Ishikawa (cell line): ENCODE measurements around the gene ADNP2.

Source experiments
- CEBPB ChIP-seq: IDR thresholded peaks from 2 replicates; pipeline ENCODE4 v1.6.1; 2012
- CREB1 ChIP-seq: IDR thresholded peaks from 2 replicates; pipeline ENCODE4 v1.6.1; 2012; ENCODE audit warnings: low read depth
- EGR1 ChIP-seq: IDR thresholded peaks from 2 replicates; pipeline ENCODE4 v1.6.1; 2012
- EP300 ChIP-seq: IDR thresholded peaks from 2 replicates; pipeline ENCODE4 v1.6.1; 2012; ENCODE audit warnings: borderline replicate concordance
- FOXM1 ChIP-seq: IDR thresholded peaks from 2 replicates; pipeline ENCODE4 v1.6.1; 2012; ENCODE audit warnings: low read depth, borderline replicate concordance
- NFIC ChIP-seq: IDR thresholded peaks from 2 replicates; pipeline ENCODE4 v1.6.1; 2012
- RAD21 ChIP-seq: IDR thresholded peaks from 2 replicates; pipeline ENCODE4 v1.6.1; 2012; ENCODE audit warnings: low read depth
- TAF1 ChIP-seq: IDR thresholded peaks from 2 replicates; pipeline ENCODE4 v1.6.1; 2012; ENCODE audit warnings: low read depth, mild to moderate bottlenecking
- TCF12 ChIP-seq: IDR thresholded peaks from 2 replicates; pipeline ENCODE4 v1.6.1; 2012; ENCODE audit warnings: low read depth
- TEAD4 ChIP-seq: IDR thresholded peaks from 2 replicates; pipeline ENCODE4 v1.6.1; 2012
- YY1 ChIP-seq: IDR thresholded peaks from 2 replicates; pipeline ENCODE4 v1.6.1; 2012; ENCODE audit warnings: low read depth
- ZBTB7A ChIP-seq: IDR thresholded peaks from 2 replicates; pipeline ENCODE4 v1.6.1; 2012; ENCODE audit warnings: low read depth
- TF ChIP-seq, protein P1 (sequence below): IDR thresholded peaks from 2 replicates; pipeline ENCODE4 v1.6.1; 2012; ENCODE audit warnings: low read depth, mild to moderate bottlenecking
- TF ChIP-seq, protein P2 (sequence below): IDR thresholded peaks from 2 replicates; pipeline ENCODE4 v1.6.1; 2012
- TF ChIP-seq, protein P3 (sequence below): IDR thresholded peaks from 2 replicates; pipeline ENCODE4 v1.6.1; 2012

ADNP2 gene

DNA sequence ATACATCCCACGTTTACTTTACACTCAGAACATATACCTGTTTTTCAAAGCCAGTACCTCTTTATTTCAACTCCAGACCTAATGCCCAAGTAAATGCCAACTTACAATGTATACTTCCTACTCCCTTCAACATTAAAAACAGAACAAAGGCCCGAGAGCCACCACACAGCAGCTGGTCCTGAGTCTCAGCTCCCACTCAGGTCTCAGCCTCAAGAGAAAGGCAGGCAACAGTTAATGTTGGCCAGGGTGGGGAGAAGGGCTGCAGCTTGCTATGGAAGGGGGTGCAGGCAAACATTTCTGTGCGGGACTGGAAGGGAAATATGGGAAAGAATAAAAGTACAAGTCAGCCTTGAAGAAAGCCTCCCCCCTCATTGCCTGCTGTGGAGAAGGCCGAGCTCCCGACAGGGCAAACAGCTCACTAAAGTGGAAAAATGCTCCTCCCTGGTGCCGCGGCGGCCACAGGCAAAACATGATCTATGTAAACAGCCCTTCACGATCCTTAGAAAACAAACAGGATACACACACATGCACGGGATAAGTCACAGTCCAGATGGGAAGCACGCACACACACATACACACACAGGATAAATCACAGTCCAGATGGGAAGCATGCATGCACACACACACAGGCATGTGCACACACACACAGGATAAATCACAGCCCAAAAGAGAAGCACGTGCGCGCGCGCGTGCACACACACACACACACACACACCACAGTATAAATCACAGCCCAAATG is 67.4 kb downstream of the ADNP2 start:
- TF ChIP-seq, protein P1, sequence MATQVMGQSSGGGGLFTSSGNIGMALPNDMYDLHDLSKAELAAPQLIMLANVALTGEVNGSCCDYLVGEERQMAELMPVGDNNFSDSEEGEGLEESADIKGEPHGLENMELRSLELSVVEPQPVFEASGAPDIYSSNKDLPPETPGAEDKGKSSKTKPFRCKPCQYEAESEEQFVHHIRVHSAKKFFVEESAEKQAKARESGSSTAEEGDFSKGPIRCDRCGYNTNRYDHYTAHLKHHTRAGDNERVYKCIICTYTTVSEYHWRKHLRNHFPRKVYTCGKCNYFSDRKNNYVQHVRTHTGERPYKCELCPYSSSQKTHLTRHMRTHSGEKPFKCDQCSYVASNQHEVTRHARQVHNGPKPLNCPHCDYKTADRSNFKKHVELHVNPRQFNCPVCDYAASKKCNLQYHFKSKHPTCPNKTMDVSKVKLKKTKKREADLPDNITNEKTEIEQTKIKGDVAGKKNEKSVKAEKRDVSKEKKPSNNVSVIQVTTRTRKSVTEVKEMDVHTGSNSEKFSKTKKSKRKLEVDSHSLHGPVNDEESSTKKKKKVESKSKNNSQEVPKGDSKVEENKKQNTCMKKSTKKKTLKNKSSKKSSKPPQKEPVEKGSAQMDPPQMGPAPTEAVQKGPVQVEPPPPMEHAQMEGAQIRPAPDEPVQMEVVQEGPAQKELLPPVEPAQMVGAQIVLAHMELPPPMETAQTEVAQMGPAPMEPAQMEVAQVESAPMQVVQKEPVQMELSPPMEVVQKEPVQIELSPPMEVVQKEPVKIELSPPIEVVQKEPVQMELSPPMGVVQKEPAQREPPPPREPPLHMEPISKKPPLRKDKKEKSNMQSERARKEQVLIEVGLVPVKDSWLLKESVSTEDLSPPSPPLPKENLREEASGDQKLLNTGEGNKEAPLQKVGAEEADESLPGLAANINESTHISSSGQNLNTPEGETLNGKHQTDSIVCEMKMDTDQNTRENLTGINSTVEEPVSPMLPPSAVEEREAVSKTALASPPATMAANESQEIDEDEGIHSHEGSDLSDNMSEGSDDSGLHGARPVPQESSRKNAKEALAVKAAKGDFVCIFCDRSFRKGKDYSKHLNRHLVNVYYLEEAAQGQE: no peak
- TF ChIP-seq, protein P2, sequence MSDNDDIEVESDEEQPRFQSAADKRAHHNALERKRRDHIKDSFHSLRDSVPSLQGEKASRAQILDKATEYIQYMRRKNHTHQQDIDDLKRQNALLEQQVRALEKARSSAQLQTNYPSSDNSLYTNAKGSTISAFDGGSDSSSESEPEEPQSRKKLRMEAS: no peak
- TF ChIP-seq YY1: no peak
- TF ChIP-seq RAD21: no peak
- TF ChIP-seq FOXM1: no peak
- TF ChIP-seq EGR1: no peak

DNA sequence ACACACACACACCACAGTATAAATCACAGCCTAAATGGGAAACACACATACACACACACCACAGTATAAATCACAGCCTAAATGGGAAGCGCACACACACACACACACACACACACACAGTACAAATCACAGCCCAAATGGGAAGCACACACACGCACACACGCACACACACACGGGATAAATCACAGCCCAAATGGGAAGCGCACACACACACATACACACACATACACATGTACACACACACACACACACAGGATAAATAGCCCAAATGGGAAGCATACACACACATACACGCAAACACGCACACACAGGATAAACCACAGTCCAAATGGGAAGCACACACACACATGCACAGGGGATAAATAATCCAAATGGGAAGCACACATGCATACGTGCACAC is 68.1 kb downstream of the ADNP2 start:
- TF ChIP-seq CREB1 (no peak), RAD21 (no peak), TEAD4 (no peak), CEBPB (no peak), NFIC (no peak), ZBTB7A (no peak), YY1 (no peak), TAF1 (no peak), EGR1 (no peak), EP300 (no peak), FOXM1 (no peak), TCF12 (no peak)
- TF ChIP-seq, protein P2: no peak
- TF ChIP-seq, protein P3, sequence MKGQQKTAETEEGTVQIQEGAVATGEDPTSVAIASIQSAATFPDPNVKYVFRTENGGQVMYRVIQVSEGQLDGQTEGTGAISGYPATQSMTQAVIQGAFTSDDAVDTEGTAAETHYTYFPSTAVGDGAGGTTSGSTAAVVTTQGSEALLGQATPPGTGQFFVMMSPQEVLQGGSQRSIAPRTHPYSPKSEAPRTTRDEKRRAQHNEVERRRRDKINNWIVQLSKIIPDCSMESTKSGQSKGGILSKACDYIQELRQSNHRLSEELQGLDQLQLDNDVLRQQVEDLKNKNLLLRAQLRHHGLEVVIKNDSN: no peak
- TF ChIP-seq, protein P1: no peak

DNA sequence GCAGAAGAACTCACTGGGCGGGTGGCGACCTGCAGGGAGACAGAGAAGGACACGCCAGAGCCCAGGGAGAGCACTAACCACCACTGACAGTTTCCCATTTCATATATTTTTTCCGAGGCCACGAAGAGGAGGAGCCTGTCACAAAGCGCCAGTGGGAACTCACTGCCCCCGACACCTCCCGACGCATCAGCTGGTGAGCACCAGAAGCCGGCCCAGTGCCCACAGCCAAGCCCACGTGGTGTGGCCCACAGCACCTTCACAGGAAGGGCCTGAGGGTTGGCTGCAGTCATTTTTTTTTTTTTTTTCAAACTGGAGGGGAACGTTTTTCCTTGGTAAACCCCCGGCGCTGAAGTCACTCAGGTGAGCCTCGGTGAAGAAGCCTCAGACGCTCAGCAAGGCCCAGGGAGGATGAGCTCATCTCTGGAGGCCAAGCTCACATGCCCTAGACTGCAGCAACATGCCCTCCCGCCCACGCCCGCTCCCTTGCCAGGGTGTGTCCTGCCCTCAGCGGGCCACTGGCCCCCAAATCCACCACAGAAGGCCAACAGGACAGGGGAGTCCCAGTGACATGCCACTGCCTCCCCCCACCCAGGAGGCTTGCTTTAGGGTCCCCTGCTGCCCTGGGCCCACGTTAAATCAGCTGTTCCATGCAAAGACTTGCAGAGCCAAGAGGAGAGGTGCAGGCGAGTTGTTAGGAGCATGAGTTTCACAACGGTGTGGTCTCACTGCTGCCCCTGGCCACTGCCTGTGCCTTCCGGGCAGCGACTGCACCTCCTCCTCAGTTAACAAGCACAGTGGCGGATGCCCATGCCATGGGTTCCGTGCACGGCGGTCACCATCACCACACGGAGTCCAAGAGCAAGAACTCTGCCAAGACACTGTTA is 70.1 kb downstream of the ADNP2 start:
- TF ChIP-seq, protein P1: no peak
- TF ChIP-seq, protein P3: no peak
- TF ChIP-seq YY1: no peak
- TF ChIP-seq NFIC: no peak
- no peak for TF ChIP-seq CREB1
- no peak for TF ChIP-seq TCF12
- no peak for TF ChIP-seq EP300
- no peak for TF ChIP-seq TAF1
- no peak for TF ChIP-seq FOXM1
- TF ChIP-seq ZBTB7A: no peak
- no peak for TF ChIP-seq TEAD4
